GM12874 (cell line): ENCODE measurements around the gene NBEAL1.

Source experiments
- CTCF ChIP-seq: IDR thresholded peaks from 2 replicates; pipeline ENCODE4 v1.5.1; 2011; ENCODE audit warnings: low read depth, mild to moderate bottlenecking, control low read depth, low read length, moderate library complexity; ENCODE audit not compliant: insufficient read depth

The NBEAL1 gene

GRCh38 chr2:203177361-203177760, 162.7 kb downstream of the NBEAL1 start:
- TF ChIP-seq CTCF, result no peak

GRCh38 chr2:203185864-203186263, 171.2 kb downstream of the NBEAL1 start:
- no peak for TF ChIP-seq CTCF

GRCh38 chr2:203191961-203192360, 177.3 kb downstream of the NBEAL1 start:
- no peak for TF ChIP-seq CTCF

GRCh38 chr2:203195331-203196036, 180.8 kb downstream of the NBEAL1 start:
- TF ChIP-seq CTCF, result no peak

- no peak for TF ChIP-seq CTCF
These were observed 186.2 kb downstream of the NBEAL1 start for GRCh38 chr2:203200866-203201265.

- TF ChIP-seq CTCF, result no peak
These were observed 186.8 kb downstream of the NBEAL1 start for GRCh38 chr2:203201426-203201825.

GRCh38 chr2:203209538-203209937, 194.9 kb downstream of the NBEAL1 start:
- no peak for TF ChIP-seq CTCF
